DMS53 treated with DMSO at 0.1 percent for 48 hours (cell line): ENCODE results near the gene UBE2G2.

Source experiments
- DNase-seq: peaks from one replicate; lab custom pipeline; 2025; ENCODE audit not compliant: unreplicated experiment; lab: John Stamatoyannopoulos, UW

Gene UBE2G2

DNA sequence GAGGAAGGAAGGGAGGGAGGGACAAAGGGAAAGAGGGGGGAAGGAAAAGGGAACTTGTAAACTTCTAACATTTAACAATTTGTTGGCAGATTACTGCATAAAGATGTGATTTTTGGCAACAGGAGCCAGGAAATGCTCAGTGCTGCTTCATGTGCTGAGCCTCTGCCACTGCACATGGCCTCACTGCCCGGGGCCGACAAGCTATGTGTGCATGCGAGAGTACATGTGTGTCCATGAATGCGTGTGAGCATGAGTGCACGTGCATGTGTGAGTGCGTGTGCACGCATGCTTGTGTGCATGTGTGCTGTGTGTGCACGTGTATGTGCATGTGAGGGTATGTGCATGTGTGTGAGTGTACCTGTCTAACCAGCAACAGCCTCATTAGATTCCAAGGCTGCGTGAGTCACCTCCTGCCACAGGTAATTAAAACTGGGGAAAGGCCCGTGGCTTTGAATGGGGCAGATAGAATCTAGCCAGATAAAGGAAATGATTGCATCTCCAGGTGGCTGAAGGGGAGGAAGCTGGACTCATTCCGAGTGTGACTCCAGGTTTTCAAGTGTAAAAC is 48.9 kb downstream of the UBE2G2 start:
- DNase-seq = no peak

DNA sequence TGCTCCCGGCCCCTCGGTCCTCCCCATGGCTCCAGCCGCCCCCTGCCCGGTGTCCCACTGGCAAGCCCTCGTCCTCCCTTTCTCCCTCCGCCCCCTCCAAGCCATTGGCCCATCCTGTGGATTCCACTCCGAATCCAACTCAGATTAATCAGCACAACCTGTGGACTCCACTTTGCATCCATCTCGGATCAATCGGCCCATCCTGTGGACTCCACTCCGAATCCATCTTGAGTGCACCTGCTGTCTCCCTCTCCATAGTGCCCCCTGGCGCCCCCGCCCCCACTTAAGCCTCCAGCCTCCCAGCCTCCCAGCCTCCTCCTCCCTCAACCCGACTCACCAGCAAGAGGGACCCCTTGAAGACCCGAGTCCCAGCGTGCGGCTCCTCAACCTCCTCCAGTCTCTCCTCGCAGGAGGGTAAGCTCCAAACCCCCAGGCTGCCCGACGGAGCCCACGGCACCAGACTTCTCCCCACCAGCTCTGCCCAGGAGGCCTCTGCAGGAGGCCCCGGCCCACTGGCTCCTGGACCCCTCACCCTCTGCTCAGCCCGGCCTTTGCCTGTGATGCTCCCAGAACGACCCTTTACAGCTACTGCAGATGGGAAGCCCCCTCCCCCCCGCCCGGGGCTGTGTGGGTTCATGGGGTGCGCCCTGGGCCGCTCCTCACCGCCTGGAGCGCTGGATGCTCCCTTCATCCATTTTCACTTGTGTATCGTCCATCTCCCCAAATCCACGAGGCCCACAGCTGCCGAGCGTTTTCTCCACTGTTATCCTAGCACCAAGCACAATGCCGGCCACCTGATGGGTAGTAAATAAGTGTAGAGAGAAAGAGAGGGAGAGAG is 49.6 kb downstream of the UBE2G2 start:
- no peak for DNase-seq

- DNase-seq = no peak
Observed at GRCh38 chr21:44751186-44751798, 50.3 kb downstream of the UBE2G2 start.

- no peak for DNase-seq
Observed at GRCh38 chr21:44750675-44751025, 51.0 kb downstream of the UBE2G2 start.

GRCh38 chr21:44749759-44750674 is 51.6 kb downstream of the UBE2G2 start:
- DNase-seq = no peak

- no peak for DNase-seq
Observed at GRCh38 chr21:44749116-44749758, 52.4 kb downstream of the UBE2G2 start.

DNA sequence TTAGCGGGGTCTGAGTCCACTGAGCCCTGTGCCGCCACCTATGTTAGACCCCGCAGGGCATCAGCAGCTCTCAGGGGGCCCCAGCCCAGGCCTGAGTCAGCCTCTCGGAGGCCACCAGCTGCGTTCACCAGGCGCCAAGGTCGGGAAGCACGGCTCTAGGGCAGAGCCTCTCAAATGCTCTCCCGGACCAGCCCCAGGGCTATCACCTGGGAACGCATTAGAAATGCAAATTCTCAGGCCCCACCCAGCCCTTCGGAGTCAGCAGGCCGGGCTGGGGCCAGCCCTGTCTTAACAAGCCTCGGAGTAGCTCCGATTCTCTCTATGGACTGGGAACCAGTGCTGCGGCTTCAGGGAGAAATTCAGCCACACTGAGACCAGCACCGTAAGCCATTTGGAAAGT is 53.0 kb downstream of the UBE2G2 start:
- DNase-seq = no peak

GRCh38 chr21:44742418-44743153 is 59.0 kb downstream of the UBE2G2 start:
- peak; percentile 31 for DNase-seq

GRCh38 chr21:44741921-44742320 is 59.7 kb downstream of the UBE2G2 start:
- DNase-seq = no peak

- DNase-seq = no peak
Observed at GRCh38 chr21:44740742-44741141, 60.9 kb downstream of the UBE2G2 start.

GRCh38 chr21:44739316-44739715 is 62.3 kb downstream of the UBE2G2 start:
- DNase-seq = no peak

GRCh38 chr21:44738621-44739020 is 63.0 kb downstream of the UBE2G2 start:
- DNase-seq = no peak

- DNase-seq = no peak
Observed at GRCh38 chr21:44737706-44738354, 63.8 kb downstream of the UBE2G2 start.

DNA sequence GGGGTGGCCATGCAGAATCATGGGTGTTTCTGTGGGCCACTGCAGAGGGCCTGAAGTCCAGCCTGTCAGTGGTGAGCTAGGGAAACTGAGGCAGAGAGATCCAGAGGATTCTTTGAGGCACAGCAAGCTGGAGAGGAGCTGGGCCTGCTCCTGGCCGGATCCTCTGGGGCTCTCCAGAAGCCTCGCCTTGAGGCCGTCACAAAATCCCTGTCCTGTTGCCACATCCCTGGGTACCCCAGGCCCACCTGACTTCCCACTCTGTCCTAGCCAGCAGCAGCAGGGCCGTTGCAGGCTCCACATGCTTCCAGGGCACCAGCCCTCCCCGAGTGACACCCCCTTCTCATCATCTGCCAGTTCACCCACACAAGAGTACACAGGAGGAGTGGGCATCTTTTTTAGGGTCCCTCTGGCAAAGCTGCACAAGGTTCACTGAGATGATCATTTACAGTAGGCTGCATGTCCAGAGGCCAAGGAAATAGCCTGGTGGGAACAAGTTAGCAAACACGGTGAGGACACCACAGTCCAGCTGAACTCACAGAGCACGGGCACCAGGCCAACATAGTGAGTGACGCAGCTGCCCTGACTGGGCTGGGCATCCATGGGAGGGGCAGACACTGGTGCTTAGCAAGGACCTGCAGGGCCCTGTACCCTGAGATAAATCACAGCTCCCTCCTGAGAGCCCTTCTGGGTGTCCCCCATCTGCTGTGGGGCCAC is 65.2 kb downstream of the UBE2G2 start:
- peak; percentile 54 for DNase-seq

GRCh38 chr21:44735821-44736220 is 65.8 kb downstream of the UBE2G2 start:
- DNase-seq = peak; percentile 16

DNA sequence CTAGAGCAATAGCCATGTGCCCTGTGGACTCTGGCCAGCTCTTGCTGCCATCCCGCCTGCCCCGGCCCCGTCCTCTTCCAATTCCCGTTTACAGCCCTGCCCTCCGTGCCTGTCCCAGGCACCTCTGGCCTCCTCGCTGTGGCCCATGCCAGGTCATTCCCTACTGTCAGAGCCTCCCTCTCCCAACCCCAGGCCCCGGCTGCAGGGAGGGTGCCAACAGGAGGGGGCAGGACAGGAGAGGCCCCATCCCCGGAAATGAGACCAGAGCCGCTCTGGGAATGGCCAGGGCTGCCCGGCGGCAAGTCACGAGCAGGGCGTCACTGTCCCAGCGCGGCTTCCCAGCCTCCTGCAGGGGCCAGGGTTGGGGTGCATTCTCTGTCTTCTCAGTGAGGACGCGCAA is 66.8 kb downstream of the UBE2G2 start:
- no peak for DNase-seq

- no peak for DNase-seq
Observed at GRCh38 chr21:44734026-44734745, 67.4 kb downstream of the UBE2G2 start.

DNA sequence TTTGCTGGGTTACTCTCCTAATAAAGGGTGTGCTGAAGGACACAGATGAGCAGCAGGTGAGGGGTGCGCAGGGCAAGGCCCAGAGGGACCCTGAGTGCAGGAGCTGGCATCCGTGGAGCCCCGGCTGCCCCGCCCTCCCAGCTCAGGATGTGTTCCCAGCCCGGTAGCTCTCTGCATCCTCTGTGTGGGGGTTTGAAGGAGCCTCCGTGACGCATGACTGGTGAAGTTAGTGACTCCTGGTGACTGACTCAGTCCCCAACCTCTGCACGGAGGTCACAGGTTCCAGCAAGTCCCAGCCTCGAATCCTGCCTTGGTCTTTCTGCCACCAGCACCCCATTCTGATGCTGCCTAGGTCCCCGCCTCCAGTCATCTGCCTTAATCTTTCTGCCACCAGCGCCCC is 68.7 kb downstream of the UBE2G2 start:
- no peak for DNase-seq
